ENCODE data around the gene CSNK2A3. TPM values are rescaled to one million over a fixed set of nuclear protein-coding genes. Genes with fewer than 3 reads are reported as not detected.

The CSNK2A3 gene
- total RNA-seq, 1 experiment from 2014 or later: 1.6 TPM

GRCh38 chr11:11389238-11389637 lies 36.2 kb upstream of the CSNK2A3 start:
- Histone ChIP-seq H2AFZ (no peak overlapping the region), H3K27ac (no peak overlapping the region), H3K4me3 (no peak overlapping the region), H3K4me1 (replicated peaks; ENCODE audit: insufficient read depth) (no peaks in the 10 kb centered on the region), H3K79me2 (ENCODE audit: low read depth) (no peaks in the 10 kb centered on the region), H3K9me2 (ENCODE audit: insufficient read depth) (no peaks in the 10 kb centered on the region), H3F3A (ENCODE audit: insufficient read depth, low read depth) (no peaks in the 10 kb centered on the region), H4K20me1 (ENCODE audit: insufficient read depth) (no peaks in the 10 kb centered on the region), H3K27me3 (ENCODE audit: insufficient read depth, low read depth) (peaks cover 35% of the 10 kb centered on the region; the same call in 1 of the 2 replicates), H3K9me3 (ENCODE audit: insufficient read depth, low read depth) (no peaks in the 10 kb centered on the region), H3K36me3 (ENCODE audit: low read depth) (no peaks in the 10 kb centered on the region), H3K4me2 (no peak overlapping the region)
- TF ChIP-seq EZH2 (IDR thresholded peaks at IDR 0.05; ENCODE audit: low read depth) (no peak), CTCF (conservative IDR thresholded peaks at IDR 0.05) (no peak)
- DNase-seq: no peak
- intact Hi-C loops (cut with micrococcal nuclease; ENCODE audit: unreplicated experiment): no loop called here
- CTCF ChIA-PET: no interaction called here
- no TSS peak for BruUV-seq (replicated peaks)
- POLR2A ChIA-PET (ENCODE audit: unreplicated experiment): no interaction called here

GRCh38 chr11:11387622-11388305 lies 34.7 kb upstream of the CSNK2A3 start:
- Histone ChIP-seq H3K4me2 (no peak overlapping the region), H3K9me2 (ENCODE audit: insufficient read depth) (no peaks in the 10 kb centered on the region), H3F3A (ENCODE audit: insufficient read depth, low read depth) (no peaks in the 10 kb centered on the region), H3K4me3 (no peak overlapping the region), H3K9me3 (ENCODE audit: insufficient read depth, low read depth) (no peaks in the 10 kb centered on the region), H4K20me1 (ENCODE audit: insufficient read depth) (no peaks in the 10 kb centered on the region), H3K36me3 (ENCODE audit: low read depth) (no peaks in the 10 kb centered on the region), H3K4me1 (replicated peaks; ENCODE audit: insufficient read depth) (no peaks in the 10 kb centered on the region), H3K79me2 (ENCODE audit: low read depth) (no peaks in the 10 kb centered on the region), H3K27ac (no peak overlapping the region), H3K27me3 (ENCODE audit: insufficient read depth, low read depth) (peaks cover 24% of the 10 kb centered on the region; the same call in 1 of the 2 replicates), H2AFZ (no peak overlapping the region)
- intact Hi-C loops (cut with micrococcal nuclease; ENCODE audit: unreplicated experiment): no loop called here
- no peak for DNase-seq
- TF ChIP-seq EZH2 (IDR thresholded peaks at IDR 0.05; ENCODE audit: low read depth) (no peak), CTCF (conservative IDR thresholded peaks at IDR 0.05) (no peak)
- CTCF ChIA-PET: no interaction called here
- POLR2A ChIA-PET (ENCODE audit: unreplicated experiment): no interaction called here
- no TSS peak for BruUV-seq (replicated peaks)

DNA sequence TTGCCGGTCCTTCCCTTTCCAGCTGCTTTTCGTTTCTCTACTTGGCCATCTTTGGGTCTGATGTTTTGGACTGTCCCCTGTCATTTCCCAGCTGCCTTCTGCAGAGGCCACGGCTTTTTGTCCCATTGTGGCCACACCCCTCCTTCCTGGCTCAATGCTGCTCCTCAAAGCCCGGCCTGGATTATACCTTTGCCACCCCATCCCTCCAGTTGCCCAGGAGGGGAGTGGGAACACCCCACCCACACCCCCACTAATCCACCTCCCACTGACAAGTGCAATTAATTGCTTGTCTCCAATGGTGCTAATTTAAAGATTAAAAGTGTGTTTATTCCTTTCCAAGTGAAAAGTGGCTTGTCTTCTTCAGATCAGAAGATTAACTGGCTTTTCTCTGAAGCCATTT lies 34.2 kb upstream of the CSNK2A3 start:
- CTCF ChIA-PET: no interaction called here
- DNase-seq: no peak
- H3F3A ChIP-seq (ENCODE audit: insufficient read depth, low read depth): no peaks in the 10 kb centered on the region
- POLR2A ChIA-PET (ENCODE audit: unreplicated experiment): no interaction called here
- H3K9me2 ChIP-seq (ENCODE audit: insufficient read depth): no peaks in the 10 kb centered on the region
- intact Hi-C loops (cut with micrococcal nuclease; ENCODE audit: unreplicated experiment): no loop called here
- no peaks in the 10 kb centered on the region for H3K4me1 ChIP-seq (replicated peaks; ENCODE audit: insufficient read depth)
- no peak overlapping the region for H3K4me2 ChIP-seq
- TF ChIP-seq EZH2 (IDR thresholded peaks at IDR 0.05; ENCODE audit: low read depth) (no peak), CTCF (conservative IDR thresholded peaks at IDR 0.05) (no peak)
- no peak overlapping the region for H2AFZ ChIP-seq
- H3K79me2 ChIP-seq (ENCODE audit: low read depth): no peaks in the 10 kb centered on the region
- BruUV-seq (replicated peaks): no TSS peak
- H3K36me3 ChIP-seq (ENCODE audit: low read depth): no peaks in the 10 kb centered on the region
- no peaks in the 10 kb centered on the region for H4K20me1 ChIP-seq (ENCODE audit: insufficient read depth)
- H3K27ac ChIP-seq: no peak overlapping the region
- no peak overlapping the region for H3K4me3 ChIP-seq
- H3K9me3 ChIP-seq (ENCODE audit: insufficient read depth, low read depth): no peaks in the 10 kb centered on the region
- peaks cover 21% of the 10 kb centered on the region; the same call in 1 of the 2 replicates for H3K27me3 ChIP-seq (ENCODE audit: insufficient read depth, low read depth)

Measured in PC-9 (cell line).